Stomach smooth muscle (tissue), 2 donors: ENCODE measurements around the gene PIGZ.
"Not testable (repeated sequence)": the region's sequence is repeated elsewhere in the genome, so short reads cannot be mapped to it uniquely, and the experiment has no call there.

ENCODE experiments used
- H3K27ac ChIP-seq: one replicate; pipeline ENCODE4 v1.7.0; 2013; ENCODE audit warnings: mild to moderate bottlenecking, low read length, inconsistent platforms
- H3K27me3 ChIP-seq, 2 donors: one replicate each; pipeline ENCODE4 v1.7.0; 2013; ENCODE audit warnings: low read length in 2 of 2; ENCODE audit not compliant: insufficient read depth in 2 of 2, control insufficient read depth in 1 of 2
- H3K36me3 ChIP-seq, 2 donors: one replicate each; pipeline ENCODE4 v1.7.0; 2013; ENCODE audit warnings: low read length in 2 of 2; ENCODE audit not compliant: control insufficient read depth in 2 of 2, insufficient read depth in 2 of 2
- H3K4me1 ChIP-seq: one replicate; pipeline ENCODE4 v1.7.0; 2013; ENCODE audit warnings: low read length; ENCODE audit not compliant: control insufficient read depth, insufficient read depth
- H3K4me3 ChIP-seq, 2 donors: one replicate each; pipeline ENCODE4 v1.7.0; 2013; ENCODE audit warnings: low read length in 2 of 2
- H3K9ac ChIP-seq, 2 donors: one replicate each; pipeline ENCODE4 v1.7.0; 2013; ENCODE audit warnings: low read length in 2 of 2, mild to moderate bottlenecking in 1 of 2
- H3K9me3 ChIP-seq, 2 donors: one replicate each; pipeline ENCODE4 v1.7.0; 2013; ENCODE audit warnings: low read length in 2 of 2; ENCODE audit not compliant: control insufficient read depth in 2 of 2
- donor health status: healthy.
- donor health status: Pancreatic carcinoma.

The PIGZ gene

GRCh38 chr3:196944037-196944790 is 24.4 kb downstream of the PIGZ start:
- not testable (repeated sequence) for H3K27me3 ChIP-seq, H3K27ac ChIP-seq, H3K9ac ChIP-seq, H3K36me3 ChIP-seq, H3K9me3 ChIP-seq, H3K4me3 ChIP-seq
- peaks cover 24% of the 10 kb centered on the region for H3K4me1 ChIP-seq

- Histone ChIP-seq H3K4me1 (peaks cover 24% of the 10 kb centered on the region), H3K9ac (peak overlapping the region; percentile 89 to 95), H3K36me3 (peaks cover 10 to 17% of the 10 kb centered on the region in 2 donors), H3K27ac (peak overlapping the region; percentile 95), H3K4me3 (peak overlapping the region; percentile 92 to 96), H3K27me3 (no peaks in the 10 kb centered on the region), H3K9me3 (no peaks in the 10 kb centered on the region)
Measured at GRCh38 chr3:196942915-196943277, 25.7 kb downstream of the PIGZ start.

GRCh38 chr3:196942226-196942914 is 26.3 kb downstream of the PIGZ start, which contains the start of gene NCBP2:
Gene NCBP2 (minus strand): TSS chr3:196942528. CDS start chr3:196942503, 25 bp downstream.
- Histone ChIP-seq H3K9ac (peak within 1 kb of the TSS; percentile 95 to 99), H3K4me3 (peak within 1 kb of the TSS; percentile 92 to 96), H3K36me3 (peaks cover 15 to 22% of the 10 kb centered on the region in 2 donors), H3K4me1 (peaks cover 24% of the 10 kb centered on the region), H3K9me3 (no peaks in the 10 kb centered on the region), H3K27me3 (no peaks in the 10 kb centered on the region), H3K27ac (peak within 1 kb of the TSS; percentile 95)

GRCh38 chr3:196941729-196942225 is 26.9 kb downstream of the PIGZ start:
- H3K4me1 ChIP-seq, result peaks cover 24% of the 10 kb centered on the region

GRCh38 chr3:196938576-196938975 is 30.1 kb downstream of the PIGZ start:
- Histone ChIP-seq H3K9me3 (no peaks in the 10 kb centered on the region), H3K4me3 (no peak overlapping the region), H3K4me1 (peaks cover 20% of the 10 kb centered on the region), H3K36me3 (peaks cover 49% of the 10 kb centered on the region in 2 donors), H3K27ac (no peak overlapping the region), H3K9ac (no peak overlapping the region), H3K27me3 (no peaks in the 10 kb centered on the region)

More at GRCh38 chr3:196941729-196942225, 26.9 kb downstream of the PIGZ start:
- no peaks in the 10 kb centered on the region for H3K27me3 ChIP-seq
- peak overlapping the region; percentile 95 for H3K27ac ChIP-seq
- H3K9me3 ChIP-seq, result no peaks in the 10 kb centered on the region
- peak overlapping the region; percentile 95 to 99 for H3K9ac ChIP-seq
- H3K4me3 ChIP-seq, result peak overlapping the region; percentile 92 to 96
- peaks cover 21 to 28% of the 10 kb centered on the region in 2 donors for H3K36me3 ChIP-seq

GRCh38 chr3:196938124-196938523 is 30.5 kb downstream of the PIGZ start:
- H3K4me3 ChIP-seq, result no peak overlapping the region
- H3K9me3 ChIP-seq, result no peaks in the 10 kb centered on the region
- no peak overlapping the region for H3K27ac ChIP-seq
- H3K4me1 ChIP-seq, result peaks cover 16% of the 10 kb centered on the region
- H3K36me3 ChIP-seq, result peaks cover 49 to 52% of the 10 kb centered on the region in 2 donors
- H3K27me3 ChIP-seq, result no peaks in the 10 kb centered on the region
- H3K9ac ChIP-seq, result no peak overlapping the region

GRCh38 chr3:196936288-196936687 is 32.3 kb downstream of the PIGZ start:
- Histone ChIP-seq H3K9ac (no peak overlapping the region), H3K36me3 (peaks cover 59 to 60% of the 10 kb centered on the region in 2 donors), H3K27ac (no peak overlapping the region), H3K27me3 (no peaks in the 10 kb centered on the region), H3K4me3 (no peak overlapping the region), H3K9me3 (no peaks in the 10 kb centered on the region), H3K4me1 (peaks cover 7% of the 10 kb centered on the region)

GRCh38 chr3:196932600-196932999 is 36.0 kb downstream of the PIGZ start:
- Histone ChIP-seq H3K9me3 (no peaks in the 10 kb centered on the region), H3K4me1 (no peaks in the 10 kb centered on the region), H3K27ac (no peak overlapping the region), H3K27me3 (no peaks in the 10 kb centered on the region), H3K36me3 (peaks cover 55 to 66% of the 10 kb centered on the region in 2 donors), H3K9ac (no peak overlapping the region), H3K4me3 (no peak overlapping the region)

- Histone ChIP-seq H3K27ac (no peak overlapping the region), H3K9ac (no peak overlapping the region), H3K27me3 (no peaks in the 10 kb centered on the region), H3K36me3 (peaks cover 49 to 61% of the 10 kb centered on the region in 2 donors), H3K9me3 (no peaks in the 10 kb centered on the region), H3K4me3 (no peak overlapping the region), H3K4me1 (no peaks in the 10 kb centered on the region)
Measured at GRCh38 chr3:196931828-196932587, 36.6 kb downstream of the PIGZ start.

GRCh38 chr3:196931157-196931556 is 37.5 kb downstream of the PIGZ start:
- no peak overlapping the region for H3K4me3 ChIP-seq
- H3K4me1 ChIP-seq, result no peaks in the 10 kb centered on the region
- H3K9me3 ChIP-seq, result no peaks in the 10 kb centered on the region
- no peak overlapping the region for H3K27ac ChIP-seq
- H3K9ac ChIP-seq, result no peak overlapping the region
- H3K27me3 ChIP-seq, result no peaks in the 10 kb centered on the region
- H3K36me3 ChIP-seq, result peaks cover 42 to 54% of the 10 kb centered on the region in 2 donors
